ENCODE measurements around the gene SPEM1. TPM values are rescaled to one million over a fixed set of nuclear protein-coding genes. Genes with fewer than 3 reads are reported as not detected.
A peak's percentile ranks its signal among the peaks of the same experiment; 100 is the strongest.

Gene SPEM1
- total and polyA plus RNA-seq, 2 of the 13 experiments (the other 11 are each of a cell fraction or from before 2014, with no cell fraction given) = not detected

DNA sequence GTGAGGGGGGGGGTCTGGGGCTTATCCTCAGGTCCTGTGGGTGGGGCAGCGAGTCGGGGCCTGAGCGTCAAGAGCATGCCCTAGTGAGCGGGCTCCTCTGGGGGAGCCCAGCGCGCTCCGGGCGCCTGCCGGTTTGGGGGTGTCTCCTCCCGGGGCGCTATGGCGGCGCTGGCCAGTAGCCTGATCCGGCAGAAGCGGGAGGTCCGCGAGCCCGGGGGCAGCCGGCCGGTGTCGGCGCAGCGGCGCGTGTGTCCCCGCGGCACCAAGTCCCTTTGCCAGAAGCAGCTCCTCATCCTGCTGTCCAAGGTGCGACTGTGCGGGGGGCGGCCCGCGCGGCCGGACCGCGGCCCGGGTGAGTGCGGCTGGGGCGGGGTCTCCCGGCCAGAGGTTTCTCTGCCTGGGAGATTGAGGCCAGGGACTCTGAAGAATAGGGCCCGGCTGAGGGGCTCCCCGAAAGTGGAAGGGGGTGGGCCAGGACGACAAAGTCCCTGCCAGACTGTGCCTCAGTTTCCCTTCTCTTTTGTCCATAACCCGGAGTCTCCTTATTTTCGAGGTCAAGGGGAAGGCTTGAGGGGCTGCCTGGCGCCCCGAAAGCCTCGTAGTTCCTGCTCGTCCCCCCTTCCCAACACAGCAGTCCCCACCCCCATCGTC lies 19.5 kb downstream of the SPEM1 start, which contains the start of gene FGF11 (continued):
- peak; percentile 44; the same call in 1 of the 2 replicates for TF ChIP-seq UBTF (CRISPR knock-in tag; IDR thresholded peaks at IDR 0.05)
- TF ChIP-seq JARID2 (CRISPR knock-in tag; IDR thresholded peaks at IDR 0.05; ENCODE audit: insufficient replicate concordance) = no peak
- TF ChIP-seq TAF1 (CRISPR knock-in tag; IDR thresholded peaks at IDR 0.05) = peak; percentile 31; the same call in 1 of the 2 replicates
- peak; percentile 45 for TF ChIP-seq HNRNPLL (IDR thresholded peaks at IDR 0.05; ENCODE audit: low read depth, low read length, poor library complexity, severe bottlenecking)
- 0 out of 2 replicates have a peak, but pooled peaks have one; percentile 11 for TF ChIP-seq HDAC1 (CRISPR knock-in tag; IDR thresholded peaks at IDR 0.05)
- TF ChIP-seq NCOA2 (CRISPR knock-in tag; IDR thresholded peaks at IDR 0.05) = no peak
- TF ChIP-seq MXD3 (CRISPR knock-in tag; IDR thresholded peaks at IDR 0.05) = peak; percentile 58; the same call in 1 of the 2 replicates
- no peak for TF ChIP-seq MXI1 (IDR thresholded peaks at IDR 0.05; ENCODE audit: borderline replicate concordance, low read depth, low read length)
- no peak for TF ChIP-seq ZNF713 (CRISPR knock-in tag; IDR thresholded peaks at IDR 0.05)
- TF ChIP-seq PHF20 (CRISPR knock-in tag; IDR thresholded peaks at IDR 0.05) = peak; percentile 23; the same call in 1 of the 2 replicates
- 0 out of 2 replicates have a peak, but pooled peaks have one; percentile 17 for TF ChIP-seq TBX2 (CRISPR knock-in tag; IDR thresholded peaks at IDR 0.05; ENCODE audit: borderline replicate concordance)
- TF ChIP-seq TAF15 (IDR thresholded peaks at IDR 0.05; ENCODE audit: low read depth, low read length, poor library complexity, severe bottlenecking) = no peak
- TF ChIP-seq KDM3A (CRISPR knock-in tag; IDR thresholded peaks at IDR 0.05; ENCODE audit: low read depth) = 0 out of 2 replicates have a peak, but pooled peaks have one; percentile 24
- no peak for TF ChIP-seq ATF7-NPFF (CRISPR knock-in tag; IDR thresholded peaks at IDR 0.05; ENCODE audit: low read depth)
- no peak for TF ChIP-seq PHF21A (CRISPR knock-in tag; IDR thresholded peaks at IDR 0.05)
- peak; percentile 72 for TF ChIP-seq RBFOX2 (IDR thresholded peaks at IDR 0.05; ENCODE audit: low read depth, low read length)
- TF ChIP-seq ZFX (CRISPR knock-in tag; IDR thresholded peaks at IDR 0.05; ENCODE audit: low read depth) = peak; percentile 44; the same call in 1 of the 2 replicates
- peak; percentile 41; the same call in 1 of the 2 replicates for TF ChIP-seq POLR2AphosphoS5 (IDR thresholded peaks at IDR 0.05; ENCODE audit: low read depth, low read length)
- no peak for TF ChIP-seq DPF2 (CRISPR knock-in tag; IDR thresholded peaks at IDR 0.05; ENCODE audit: borderline replicate concordance, low read depth)
- TF ChIP-seq ZNF33A (CRISPR knock-in tag; IDR thresholded peaks at IDR 0.05; ENCODE audit: borderline replicate concordance) = no peak
- TF ChIP-seq ERF (CRISPR knock-in tag; IDR thresholded peaks at IDR 0.05) = peak; percentile 54; the same call in 1 of the 2 replicates
- peak; percentile 7; the same call in 1 of the 2 replicates for TF ChIP-seq SAP130 (CRISPR knock-in tag; IDR thresholded peaks at IDR 0.05; ENCODE audit: low read depth)
- TF ChIP-seq ZFP41 (CRISPR knock-in tag; IDR thresholded peaks at IDR 0.05; ENCODE audit: borderline replicate concordance) = no peak
- no peak for TF ChIP-seq MAF1 (CRISPR knock-in tag; IDR thresholded peaks at IDR 0.05; ENCODE audit: borderline replicate concordance)
- TF ChIP-seq POLR2A (IDR thresholded peaks at IDR 0.05; ENCODE audit: insufficient read depth in 1 of 2, low read depth in 2 of 2, low read length in 2 of 2) = 0 out of 4 replicates have a peak, but pooled peaks of 1 of the 2 experiments have one; percentile 20
- TF ChIP-seq AGO1 (IDR thresholded peaks at IDR 0.05; ENCODE audit: low read depth, low read length, poor library complexity, severe bottlenecking) = peak; percentile 67
- no peak for TF ChIP-seq REL (CRISPR knock-in tag; conservative IDR thresholded peaks at IDR 0.05)
- no peak for TF ChIP-seq NONO (IDR thresholded peaks at IDR 0.05)
- TF ChIP-seq NONO (CRISPR knock-in tag; conservative IDR thresholded peaks at IDR 0.05) = peak; percentile 10; the same call in 1 of the 2 replicates
